ENCODE measurements around the gene TMA16. TPM values are rescaled to one million over a fixed set of nuclear protein-coding genes. Genes with fewer than 3 reads are reported as not detected.

TMA16 gene
- total RNA-seq, 4 donors from 2014 or later = 4.0 to 15.4 (median 8.7) TPM

DNA sequence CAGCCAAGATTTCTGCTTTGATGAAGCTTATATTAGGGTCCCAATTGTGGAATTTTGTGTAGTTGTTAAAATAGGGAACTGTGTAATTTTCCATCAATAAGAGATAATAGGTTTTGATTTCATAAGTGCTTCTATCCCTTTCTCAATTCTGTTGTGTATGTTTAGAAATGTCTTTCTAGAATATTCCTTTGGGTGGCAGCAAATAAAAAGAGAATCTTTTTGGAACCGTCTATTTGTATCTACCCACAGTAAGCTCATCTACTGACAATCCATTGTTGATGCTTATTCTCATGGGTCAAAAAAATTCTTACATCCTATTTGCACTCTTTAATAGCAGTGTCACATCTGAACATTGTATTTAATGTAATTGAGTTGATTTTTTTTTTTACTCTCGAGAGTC lies 61.7 kb downstream of the TMA16 start:
- no peaks in the 10 kb centered on the region for H3K36me3 ChIP-seq
- in situ Hi-C loops (cut with MboI; ENCODE audit: low sequenced_read_pairs in 4 of 4) = loop anchor here in 1 of 4 donors (25.0 kb wide), 1 partner anchor 1181 kb away; no protein-coding TSS in a partner anchor
- peaks cover 0 to 7% (median 0%) of the 10 kb centered on the region in 3 donors for H3K9me3 ChIP-seq
- TF ChIP-seq, protein P1, sequence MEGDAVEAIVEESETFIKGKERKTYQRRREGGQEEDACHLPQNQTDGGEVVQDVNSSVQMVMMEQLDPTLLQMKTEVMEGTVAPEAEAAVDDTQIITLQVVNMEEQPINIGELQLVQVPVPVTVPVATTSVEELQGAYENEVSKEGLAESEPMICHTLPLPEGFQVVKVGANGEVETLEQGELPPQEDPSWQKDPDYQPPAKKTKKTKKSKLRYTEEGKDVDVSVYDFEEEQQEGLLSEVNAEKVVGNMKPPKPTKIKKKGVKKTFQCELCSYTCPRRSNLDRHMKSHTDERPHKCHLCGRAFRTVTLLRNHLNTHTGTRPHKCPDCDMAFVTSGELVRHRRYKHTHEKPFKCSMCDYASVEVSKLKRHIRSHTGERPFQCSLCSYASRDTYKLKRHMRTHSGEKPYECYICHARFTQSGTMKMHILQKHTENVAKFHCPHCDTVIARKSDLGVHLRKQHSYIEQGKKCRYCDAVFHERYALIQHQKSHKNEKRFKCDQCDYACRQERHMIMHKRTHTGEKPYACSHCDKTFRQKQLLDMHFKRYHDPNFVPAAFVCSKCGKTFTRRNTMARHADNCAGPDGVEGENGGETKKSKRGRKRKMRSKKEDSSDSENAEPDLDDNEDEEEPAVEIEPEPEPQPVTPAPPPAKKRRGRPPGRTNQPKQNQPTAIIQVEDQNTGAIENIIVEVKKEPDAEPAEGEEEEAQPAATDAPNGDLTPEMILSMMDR (IDR thresholded peaks at IDR 0.05 in 4 of 5, conservative IDR thresholded peaks at IDR 0.05 in 1 of 5) = no peak
- no peak for TF ChIP-seq POLR2A (IDR thresholded peaks at IDR 0.05)
- no peak overlapping the region for H3K27ac ChIP-seq
- H3K27me3 ChIP-seq = no peaks in the 10 kb centered on the region
- ATAC-seq (no peak), DNase-seq (no peak)
- H3K4me1 ChIP-seq = no peaks in the 10 kb centered on the region
- intact Hi-C loops (cut with DNase I; ENCODE audit: low total_unique reads) = no loop called here
- no peak overlapping the region for H3K4me3 ChIP-seq

DNA sequence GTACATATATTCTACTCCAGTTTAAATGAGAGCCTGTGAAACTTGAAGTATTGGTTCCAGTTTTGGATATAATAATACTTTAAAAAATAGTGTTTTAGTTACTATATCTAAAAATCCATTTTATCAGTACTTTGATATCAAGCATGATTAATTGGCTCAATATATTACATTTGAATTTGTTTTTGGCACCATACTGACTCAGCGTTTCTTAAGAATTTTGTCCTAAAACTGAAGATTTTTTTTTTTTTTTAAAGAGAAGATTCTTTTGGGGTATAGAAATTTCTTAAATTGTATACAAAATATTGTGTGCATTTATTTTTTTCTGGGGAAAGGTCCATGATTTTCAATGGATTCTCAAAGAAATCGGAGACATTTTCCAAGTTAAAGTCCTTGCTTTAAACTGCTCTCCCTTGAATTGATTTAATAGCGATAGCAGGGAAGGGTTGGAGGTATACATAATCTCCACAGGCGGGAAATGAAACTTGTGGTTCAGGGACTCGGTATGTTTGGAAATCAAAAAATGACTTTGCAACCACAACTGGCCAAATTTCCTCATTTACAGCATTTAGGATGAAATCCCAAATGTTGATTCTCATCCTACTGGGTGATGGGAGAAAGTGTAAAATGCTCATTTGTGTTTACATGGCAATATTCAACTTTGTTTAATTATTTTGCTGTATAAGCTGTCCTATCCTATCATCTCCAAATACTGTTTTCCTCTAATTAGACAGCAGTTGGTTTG lies 62.3 kb downstream of the TMA16 start:
- Histone ChIP-seq H3K27ac (no peak overlapping the region), H3K36me3 (no peaks in the 10 kb centered on the region), H3K9me3 (peaks cover 0 to 9% (median 0%) of the 10 kb centered on the region in 3 donors), H3K4me3 (no peak overlapping the region), H3K4me1 (no peaks in the 10 kb centered on the region), H3K27me3 (no peaks in the 10 kb centered on the region)
- no peak for DNase-seq
- intact Hi-C loops (cut with DNase I; ENCODE audit: low total_unique reads) = no loop called here
- in situ Hi-C loops (cut with MboI; ENCODE audit: low sequenced_read_pairs in 4 of 4) = loop anchor here in 1 of 4 donors (25.0 kb wide), 1 partner anchor 1180 kb away; no protein-coding TSS in a partner anchor
- TF ChIP-seq POLR2A (IDR thresholded peaks at IDR 0.05) = no peak
- TF ChIP-seq, protein P1 (IDR thresholded peaks at IDR 0.05 in 4 of 5, conservative IDR thresholded peaks at IDR 0.05 in 1 of 5) = no peak
- ATAC-seq = no peak

DNA sequence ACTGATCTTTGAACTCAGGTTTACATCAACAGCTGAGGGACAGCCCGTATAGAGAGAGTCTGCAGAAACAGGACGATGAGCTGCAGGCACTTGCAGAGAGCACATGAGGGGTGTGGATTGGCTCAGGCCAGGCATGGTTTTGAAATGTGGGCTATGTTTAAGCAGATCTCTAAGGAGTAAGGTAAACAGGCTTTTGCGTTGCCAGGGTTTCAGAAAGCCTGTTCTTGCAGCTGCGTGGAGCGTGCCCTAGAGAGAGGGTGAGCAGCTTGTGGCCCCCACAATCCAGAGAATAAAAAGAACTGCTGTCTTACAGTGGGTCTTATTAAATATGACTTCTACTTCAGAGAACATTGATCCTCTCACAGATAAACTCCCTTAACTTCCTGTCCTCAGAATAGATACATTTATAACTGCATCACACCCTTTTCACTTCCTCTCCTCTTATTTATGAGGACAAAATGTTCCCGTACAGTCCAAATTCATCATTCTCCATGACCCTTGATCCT lies 64.1 kb downstream of the TMA16 start:
- no peak overlapping the region for H3K4me3 ChIP-seq
- DNase-seq = peak; percentile 15 to 19
- intact Hi-C loops (cut with DNase I; ENCODE audit: low total_unique reads) (no loop called here), in situ Hi-C loops (cut with MboI; ENCODE audit: low sequenced_read_pairs in 4 of 4) (loop anchor here in 1 of 4 donors (25.0 kb wide), 1 partner anchor 1179 kb away; no protein-coding TSS in a partner anchor)
- H3K36me3 ChIP-seq = no peaks in the 10 kb centered on the region
- no peak for TF ChIP-seq POLR2A (IDR thresholded peaks at IDR 0.05)
- TF ChIP-seq, protein P1 (IDR thresholded peaks at IDR 0.05 in 4 of 5, conservative IDR thresholded peaks at IDR 0.05 in 1 of 5) = no peak
- no peaks in the 10 kb centered on the region for H3K27me3 ChIP-seq
- H3K9me3 ChIP-seq = peaks cover 0 to 9% (median 0%) of the 10 kb centered on the region in 3 donors
- ATAC-seq = peak in 1 of 2 donors; percentile 21
- no peaks in the 10 kb centered on the region for H3K4me1 ChIP-seq
- no peak overlapping the region for H3K27ac ChIP-seq

GRCh38 chr4:163562496-163562895 lies 68.0 kb downstream of the TMA16 start:
- H3K27me3 ChIP-seq = no peaks in the 10 kb centered on the region
- no peaks in the 10 kb centered on the region for H3K36me3 ChIP-seq
- no peak overlapping the region for H3K27ac ChIP-seq
- intact Hi-C loops (cut with DNase I; ENCODE audit: low total_unique reads) (no loop called here), in situ Hi-C loops (cut with MboI; ENCODE audit: low sequenced_read_pairs in 4 of 4) (loop anchor here in 1 of 4 donors (25.0 kb wide), 1 partner anchor 1175 kb away; no protein-coding TSS in a partner anchor)
- TF ChIP-seq POLR2A (IDR thresholded peaks at IDR 0.05) = no peak
- TF ChIP-seq, protein P1 (IDR thresholded peaks at IDR 0.05 in 4 of 5, conservative IDR thresholded peaks at IDR 0.05 in 1 of 5) = no peak
- no peak for DNase-seq
- ATAC-seq = no peak
- no peaks in the 10 kb centered on the region for H3K4me1 ChIP-seq
- peaks cover 0 to 9% (median 0%) of the 10 kb centered on the region in 3 donors for H3K9me3 ChIP-seq
- no peak overlapping the region for H3K4me3 ChIP-seq
